ENCODE results near the gene CARS2.
"Not testable (repeated sequence)": the region's sequence is repeated elsewhere in the genome, so short reads cannot be mapped to it uniquely, and the experiment has no call there.

CARS2 gene, protein sequence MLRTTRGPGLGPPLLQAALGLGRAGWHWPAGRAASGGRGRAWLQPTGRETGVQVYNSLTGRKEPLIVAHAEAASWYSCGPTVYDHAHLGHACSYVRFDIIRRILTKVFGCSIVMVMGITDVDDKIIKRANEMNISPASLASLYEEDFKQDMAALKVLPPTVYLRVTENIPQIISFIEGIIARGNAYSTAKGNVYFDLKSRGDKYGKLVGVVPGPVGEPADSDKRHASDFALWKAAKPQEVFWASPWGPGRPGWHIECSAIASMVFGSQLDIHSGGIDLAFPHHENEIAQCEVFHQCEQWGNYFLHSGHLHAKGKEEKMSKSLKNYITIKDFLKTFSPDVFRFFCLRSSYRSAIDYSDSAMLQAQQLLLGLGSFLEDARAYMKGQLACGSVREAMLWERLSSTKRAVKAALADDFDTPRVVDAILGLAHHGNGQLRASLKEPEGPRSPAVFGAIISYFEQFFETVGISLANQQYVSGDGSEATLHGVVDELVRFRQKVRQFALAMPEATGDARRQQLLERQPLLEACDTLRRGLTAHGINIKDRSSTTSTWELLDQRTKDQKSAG

GRCh38 chr13:110705826-110706569, at the start of gene CARS2:
Gene CARS2, minus strand, starts transcription at chr13:110706116. Its CDS starts 23 bp downstream, at chr13:110706093.
- DNase-seq (ENCODE audit: low spot score): peak; percentile 98

DNA sequence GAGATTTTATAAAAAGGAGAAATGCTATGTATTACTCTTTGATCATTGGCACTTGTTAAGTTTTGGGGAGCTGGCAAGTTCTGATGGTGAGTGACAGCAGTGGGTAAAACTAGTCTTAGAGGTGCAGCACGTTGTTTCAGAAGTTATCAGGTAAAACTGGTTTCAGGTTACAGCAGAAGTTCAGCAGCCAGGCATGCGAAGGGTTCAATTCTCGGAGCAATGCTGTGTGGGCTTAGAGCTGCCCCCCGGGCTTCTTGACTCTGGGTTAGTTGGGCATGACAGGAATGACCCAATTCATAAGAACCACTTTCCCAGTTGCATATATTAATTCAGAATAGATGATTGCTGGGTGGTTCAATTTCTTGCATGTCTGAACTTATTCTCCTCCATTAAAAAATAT, 42.4 kb upstream of the CARS2 start:
- DNase-seq (ENCODE audit: low spot score): no peak

DNA sequence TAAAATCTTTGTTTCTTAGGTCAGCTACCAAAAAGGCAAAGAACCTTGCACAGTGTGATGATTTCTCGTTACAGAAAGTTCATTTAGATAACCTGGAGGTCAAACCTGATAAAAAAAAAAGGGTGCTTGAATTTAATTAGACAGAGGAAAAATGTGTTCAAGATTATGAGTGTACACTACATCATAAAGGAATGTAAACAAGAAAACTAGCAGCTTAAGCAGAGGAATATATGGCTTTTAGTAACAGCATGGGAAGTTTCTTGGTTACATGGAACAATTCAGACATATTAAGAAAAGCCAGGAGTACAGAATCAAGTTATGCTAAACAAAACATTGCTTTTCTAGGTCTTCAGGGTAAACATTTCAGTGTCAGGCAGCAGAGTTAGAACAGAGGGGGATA, 40.5 kb upstream of the CARS2 start:
- no peak for DNase-seq (ENCODE audit: low spot score)

- no peak for DNase-seq (ENCODE audit: low spot score)
Measured at GRCh38 chr13:110743687-110744086, 37.8 kb upstream of the CARS2 start.

- DNase-seq (ENCODE audit: low spot score): no peak
Measured at GRCh38 chr13:110737555-110737954, 31.6 kb upstream of the CARS2 start.

GRCh38 chr13:110734561-110734960, 28.6 kb upstream of the CARS2 start:
- no peak for DNase-seq (ENCODE audit: low spot score)

GRCh38 chr13:110731072-110731471, 25.2 kb upstream of the CARS2 start:
- no peak for DNase-seq (ENCODE audit: low spot score)

DNA sequence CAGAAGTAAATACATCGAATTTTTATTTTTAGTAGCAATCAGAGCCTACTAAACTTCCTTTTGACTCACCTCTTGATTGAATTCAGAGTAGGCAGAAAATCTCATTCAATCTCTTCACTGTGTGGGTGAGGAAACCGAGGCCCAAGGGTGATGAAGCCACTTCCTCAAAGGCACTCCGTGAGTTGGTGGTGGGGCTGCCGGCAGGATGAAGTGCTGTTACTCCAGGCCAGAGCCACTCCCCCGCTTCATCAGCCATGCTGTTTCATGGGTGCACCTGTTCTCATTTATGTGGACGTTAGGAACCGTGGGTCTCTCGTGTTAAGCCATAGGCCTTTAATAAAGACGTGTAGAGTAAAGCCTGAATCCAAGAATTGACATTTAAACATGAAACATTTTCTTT, 20.8 kb upstream of the CARS2 start:
- peak; percentile 63 for DNase-seq (ENCODE audit: low spot score)

GRCh38 chr13:110726153-110726552, 20.2 kb upstream of the CARS2 start:
- DNase-seq (ENCODE audit: low spot score): not testable (repeated sequence)

GRCh38 chr13:110723598-110723997, 17.7 kb upstream of the CARS2 start:
- no peak for DNase-seq (ENCODE audit: low spot score)

DNA sequence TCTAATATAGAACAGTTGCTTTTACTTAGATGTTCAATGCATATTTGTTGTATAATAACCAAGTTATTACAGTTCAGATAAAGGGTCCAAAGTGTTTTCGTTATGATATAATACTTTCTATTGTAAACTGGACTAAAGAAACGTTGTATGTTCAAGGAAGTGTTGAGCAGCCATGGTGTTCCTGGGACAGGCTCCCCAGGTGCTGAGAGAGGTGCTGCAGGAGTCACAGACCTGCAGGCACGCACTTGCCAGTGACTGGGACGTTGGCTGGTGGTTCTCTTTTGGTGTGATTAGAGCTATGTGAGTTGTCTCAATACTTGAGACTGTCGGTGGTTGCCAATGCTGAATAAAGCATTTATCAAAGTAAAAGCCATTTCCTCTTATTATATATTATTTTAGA, 17.1 kb upstream of the CARS2 start:
- no peak for DNase-seq (ENCODE audit: low spot score)

DNA sequence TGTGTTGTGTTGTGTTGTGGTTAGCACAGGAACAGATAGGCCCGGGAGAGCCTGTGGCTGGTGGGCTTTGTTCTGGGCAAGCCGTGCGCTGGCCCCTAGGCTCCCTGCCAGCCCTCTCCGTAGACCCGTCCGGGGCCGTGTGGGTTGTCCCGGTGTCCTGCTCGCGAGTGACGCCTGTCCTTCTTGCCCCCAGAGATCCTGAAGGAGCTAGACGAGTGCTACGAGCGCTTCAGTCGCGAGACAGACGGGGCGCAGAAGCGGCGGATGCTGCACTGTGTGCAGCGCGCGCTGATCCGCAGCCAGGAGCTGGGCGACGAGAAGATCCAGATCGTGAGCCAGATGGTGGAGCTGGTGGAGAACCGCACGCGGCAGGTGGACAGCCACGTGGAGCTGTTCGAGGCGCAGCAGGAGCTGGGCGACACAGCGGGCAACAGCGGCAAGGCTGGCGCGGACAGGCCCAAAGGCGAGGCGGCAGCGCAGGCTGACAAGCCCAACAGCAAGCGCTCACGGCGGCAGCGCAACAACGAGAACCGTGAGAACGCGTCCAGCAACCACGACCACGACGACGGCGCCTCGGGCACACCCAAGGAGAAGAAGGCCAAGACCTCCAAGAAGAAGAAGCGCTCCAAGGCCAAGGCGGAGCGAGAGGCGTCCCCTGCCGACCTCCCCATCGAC, 13.3 kb upstream of the CARS2 start:
- no peak for DNase-seq (ENCODE audit: low spot score)

- DNase-seq (ENCODE audit: low spot score): no peak
Measured at GRCh38 chr13:110716247-110716515, 10.3 kb upstream of the CARS2 start.

DNA sequence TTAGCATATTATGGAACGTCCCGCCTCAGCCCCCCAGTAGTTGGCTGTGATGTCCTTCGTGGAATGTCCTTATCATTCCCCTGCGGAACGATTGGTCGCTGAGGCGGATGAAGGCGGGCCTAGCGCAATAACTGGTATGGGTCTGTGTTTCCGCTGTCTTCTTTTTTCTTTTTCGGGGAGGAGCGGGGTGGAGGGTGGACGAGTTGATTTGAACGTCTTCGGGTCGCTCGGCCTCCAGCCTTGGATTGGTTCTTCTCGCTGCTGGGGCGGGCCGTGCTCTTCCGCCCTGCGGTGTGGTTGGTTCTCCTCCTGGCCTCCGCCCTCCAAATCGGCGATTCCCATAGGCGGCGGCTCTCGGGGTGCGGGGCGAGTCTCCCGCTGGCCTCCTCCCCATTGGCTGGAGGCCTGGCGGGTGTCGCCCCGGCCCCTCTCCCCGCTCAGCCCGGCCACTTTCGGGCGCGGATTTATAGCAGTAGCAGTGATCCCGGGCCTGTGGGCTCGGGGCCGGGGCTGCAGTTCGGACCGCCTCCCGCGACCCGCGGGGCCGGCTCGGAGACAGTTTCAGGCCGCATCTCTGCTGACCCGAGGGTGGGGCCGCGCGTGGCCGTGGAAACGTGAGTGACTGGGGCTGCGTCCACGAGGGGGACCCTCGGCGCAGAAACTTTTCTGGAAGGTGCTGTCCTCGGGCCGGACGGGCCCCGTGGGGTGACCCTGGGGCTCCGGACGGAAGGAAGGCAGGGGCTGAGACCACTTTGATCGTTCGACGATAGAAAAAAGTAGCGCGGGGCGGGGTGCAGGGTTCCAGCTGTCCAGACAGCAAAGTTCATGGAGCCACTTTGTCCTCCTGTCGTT, 9.7 kb upstream of the CARS2 start:
- DNase-seq (ENCODE audit: low spot score): peak; percentile 99

DNA sequence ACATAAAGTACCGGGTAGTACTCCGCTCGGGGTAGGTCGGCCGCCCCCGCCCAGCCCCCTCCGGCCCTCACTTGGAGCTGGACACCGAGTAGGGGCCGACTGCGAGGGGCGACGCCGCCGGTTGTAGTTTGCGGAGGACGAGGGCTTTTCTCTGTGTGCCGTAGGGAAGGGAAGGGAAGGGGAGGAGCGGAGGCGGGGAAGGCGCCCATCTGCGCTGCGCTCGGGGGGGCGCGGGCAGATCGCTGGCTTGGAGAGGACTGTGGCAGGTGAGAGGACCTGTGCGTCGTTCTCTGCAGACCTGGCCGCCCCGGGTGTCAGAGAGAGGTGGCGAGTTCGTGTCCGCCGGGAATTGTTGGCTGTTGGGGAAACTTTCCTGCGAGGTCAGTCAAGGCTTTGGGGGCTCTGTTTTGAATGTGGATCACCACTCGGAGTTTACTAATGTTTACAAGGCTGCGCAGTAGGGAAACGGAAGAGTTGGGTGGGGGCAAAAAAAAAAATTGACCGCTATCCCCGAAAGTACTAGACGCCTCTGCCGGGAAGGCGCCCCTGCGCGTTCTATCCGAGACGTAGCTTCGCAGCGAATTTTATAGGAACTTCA, 9.0 kb upstream of the CARS2 start:
- no peak for DNase-seq (ENCODE audit: low spot score)

DNA sequence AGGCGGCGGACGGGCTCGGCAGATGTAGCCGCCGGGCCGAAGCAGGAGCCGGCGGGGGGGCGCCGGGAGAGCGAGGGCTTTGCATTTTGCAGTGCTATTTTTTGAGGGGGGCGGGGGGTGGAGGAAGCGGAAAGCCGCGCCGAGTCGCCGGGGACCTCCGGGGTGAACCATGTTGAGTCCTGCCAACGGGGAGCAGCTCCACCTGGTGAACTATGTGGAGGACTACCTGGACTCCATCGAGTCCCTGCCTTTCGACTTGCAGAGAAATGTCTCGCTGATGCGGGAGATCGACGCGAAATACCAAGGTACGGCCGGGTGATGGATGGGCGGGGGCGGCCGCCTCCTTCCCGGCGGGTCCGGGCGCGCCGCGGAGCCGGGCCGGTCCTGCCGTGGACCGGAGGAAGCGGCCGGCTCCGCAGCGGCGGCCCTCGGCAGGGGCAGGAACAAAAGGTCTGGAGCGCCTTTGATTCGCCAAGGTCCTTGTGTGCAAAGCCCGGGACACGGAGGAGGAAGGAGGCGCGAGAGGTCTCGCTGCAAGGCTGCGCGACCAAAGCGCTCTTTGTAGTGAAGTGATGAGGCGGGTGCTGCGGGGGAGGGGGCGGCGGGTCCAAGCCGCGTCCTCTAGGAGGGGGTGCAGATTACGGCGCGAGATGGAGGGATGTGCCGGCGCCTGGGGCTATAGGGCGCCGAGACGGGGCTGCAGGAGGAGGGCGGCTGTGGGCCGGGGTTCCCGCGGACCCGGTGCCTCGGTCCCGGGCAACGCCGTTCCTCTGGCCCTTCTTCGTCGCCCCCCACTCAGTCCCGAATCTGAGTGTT, 8.3 kb upstream of the CARS2 start:
- peak; percentile 75 for DNase-seq (ENCODE audit: low spot score)

- DNase-seq (ENCODE audit: low spot score): no peak
Measured at GRCh38 chr13:110713642-110713952, 7.7 kb upstream of the CARS2 start, which contains the start of gene ING1. Gene ING1, plus strand, starts transcription at chr13:110713700. Its CDS starts 450 bp downstream, at chr13:110714150.

- DNase-seq (ENCODE audit: low spot score): peak; percentile 100
Measured at GRCh38 chr13:110712849-110713641, 7.1 kb upstream of the CARS2 start.

DNA sequence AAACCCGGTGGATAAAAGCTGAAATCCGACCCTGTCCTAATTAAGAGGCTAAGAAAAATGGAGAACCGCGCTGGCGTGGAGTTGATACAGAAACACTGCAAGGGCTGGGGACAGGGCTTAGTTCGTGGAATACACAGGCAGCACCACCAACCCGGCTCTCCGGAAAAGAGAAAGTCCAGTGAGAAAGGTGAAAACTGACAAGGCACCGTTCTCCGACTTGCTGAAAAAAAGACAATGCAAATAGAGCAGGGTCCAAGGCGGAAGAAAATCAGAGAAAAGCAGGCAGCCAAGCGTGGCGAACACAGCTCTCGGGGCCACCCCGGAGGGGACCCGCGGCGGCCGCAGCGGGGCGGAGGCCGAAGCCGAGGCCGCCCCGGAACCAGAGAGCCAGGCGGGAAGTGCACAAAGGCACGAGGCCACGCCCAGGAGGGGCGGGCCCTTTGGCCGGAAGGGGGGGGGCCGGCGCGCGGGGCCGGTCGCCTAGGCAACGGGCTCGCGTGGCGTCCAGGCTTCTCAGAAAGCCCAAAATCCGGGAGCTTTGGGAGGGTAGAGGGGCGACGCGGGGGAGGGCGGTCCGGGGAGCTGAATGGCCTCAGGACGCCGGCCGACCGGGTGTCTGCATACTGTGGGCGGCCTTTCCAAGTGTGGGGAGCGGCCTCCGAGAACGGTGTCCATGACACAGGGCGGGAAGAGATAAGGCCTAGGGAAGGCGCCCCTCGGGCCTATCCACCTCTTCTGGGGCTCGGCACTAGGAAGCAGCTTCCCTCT, 6.3 kb upstream of the CARS2 start:
- peak; percentile 88 for DNase-seq (ENCODE audit: low spot score)
